GM12878 (cell line): Measurements from ENCODE around the gene CHN2. TPM values are rescaled to one million over a fixed set of nuclear protein-coding genes. Genes with fewer than 3 reads are reported as not detected.

Source experiments
- ATAC-seq: fragments of 200-7000 bp; cut with Tn5 transposase; 3 replicates; pipeline ENCODE4 v1.9.1; 2020; ENCODE audit warnings: mild to moderate bottlenecking, moderate library complexity
- BruUV-seq: library from RNA; stranded (reverse); fragments of 400-500 nt; replicated peaks from 2 replicates; lab custom pipeline; 2021; lab: Mats Ljungman, UMichigan
- CTCF ChIA-PET: fragments of 300-600 bp; sonication (Branson Sonifier 250); formaldehyde crosslinking; extraction: SDS; loops from one replicate; lab custom pipeline; 2021; ENCODE audit warnings: inconsistent platforms; lab: Yijun Ruan, JAX
- POLR2A ChIA-PET: fragments of 350-600 bp; formaldehyde crosslinking; extraction: SDS; loops from one replicate; lab custom pipeline; 2021; ENCODE audit warnings: inconsistent platforms; lab: Charles Lee
- RAD21 ChIA-PET: fragments of 300-600 bp; sonication (Branson Sonifier 250); formaldehyde crosslinking; loops from one replicate; lab custom pipeline; 2023; ENCODE audit warnings: antibody characterized with exemption; ENCODE audit not compliant: unreplicated experiment; lab: Charles Lee
- SMC1A ChIA-PET: fragments of 300-600 bp; sonication (Branson Sonifier 250); formaldehyde crosslinking; loops from one replicate; lab custom pipeline; 2023; ENCODE audit not compliant: unreplicated experiment, uncharacterized antibody; lab: Charles Lee
- DNase-seq: peaks from one replicate; pipeline ENCODE4 v3.0.0-alpha.2; 2011; ENCODE audit warnings: low read depth, low spot score
- FAIRE-seq: peaks from 3 replicates; lab custom pipeline; 2011; peaks lifted over from hg19 to GRCh38; lab: Jason Lieb, UNC
- H2AFZ ChIP-seq: 2 replicates; pipeline ENCODE4 v1.6.0; 2011; ENCODE audit warnings: low read depth, low read length, control low read depth; ENCODE audit not compliant: control insufficient read depth
- H3K27ac ChIP-seq: 2 replicates; pipeline ENCODE4 v1.5.1; 2011; ENCODE audit warnings: control low read depth; ENCODE audit not compliant: control insufficient read depth, insufficient read depth
- H3K27me3 ChIP-seq, 2 experiments: replicated peaks in 1 of 2; 2 replicates each; pipeline versions ENCODE4 v1.6.0 to v1.6.1; 2011; ENCODE audit warnings: low read length in 1 of 2; ENCODE audit not compliant: control insufficient read depth in 2 of 2, insufficient read depth in 2 of 2
- H3K36me3 ChIP-seq, 2 experiments: 2 replicates each; pipeline ENCODE4 v1.5.1; 2011; ENCODE audit warnings: low read length in 1 of 2; ENCODE audit not compliant: control insufficient read depth in 2 of 2, insufficient read depth in 2 of 2
- H3K4me1 ChIP-seq: 2 replicates; pipeline ENCODE4 v1.6.1; 2011; ENCODE audit warnings: mild to moderate bottlenecking, low read length, moderate library complexity, mixed read lengths; ENCODE audit not compliant: control insufficient read depth, insufficient read depth
- H3K4me2 ChIP-seq: 2 replicates; pipeline ENCODE4 v1.6.0; 2011; ENCODE audit warnings: control low read depth; ENCODE audit not compliant: control insufficient read depth, insufficient read depth
- H3K4me3 ChIP-seq: fragments of 200-600 bp; sonication (generic); 2 replicates; pipeline ENCODE4 v1.5.1; 2016
- H3K79me2 ChIP-seq: 2 replicates; pipeline ENCODE4 v1.6.0; 2011; ENCODE audit warnings: low read length; ENCODE audit not compliant: control insufficient read depth, insufficient read depth
- H3K9ac ChIP-seq: 2 replicates; pipeline ENCODE4 v1.8.0; 2011; ENCODE audit warnings: low read length, control low read depth, mixed read lengths; ENCODE audit not compliant: control insufficient read depth, insufficient read depth
- H3K9me3 ChIP-seq: replicated peaks from 3 replicates; pipeline ENCODE4 v1.5.1; 2011; ENCODE audit warnings: mild to moderate bottlenecking, low read length; ENCODE audit not compliant: control insufficient read depth, insufficient read depth
- H4K20me1 ChIP-seq: 2 replicates; pipeline ENCODE4 v1.6.0; 2011; ENCODE audit not compliant: control insufficient read depth, insufficient read depth
- CEBPB ChIP-seq, 2 experiments: fragments of 150-350 bp in 1 of 2; IDR thresholded peaks; 2 replicates each; pipeline ENCODE4 v1.6.1; 2012 to 2014; ENCODE audit warnings: low read depth in 2 of 2, low read length in 2 of 2, borderline replicate concordance in 1 of 2, inconsistent platforms in 1 of 2
- CHD2 ChIP-seq: IDR thresholded peaks from 2 replicates; pipeline ENCODE4 v1.6.1; 2011; ENCODE audit warnings: low read depth, low read length, improper control_type of control experiment, borderline replicate concordance
- CUX1 ChIP-seq: IDR thresholded peaks from 2 replicates; pipeline ENCODE4 v1.6.1; 2012; ENCODE audit warnings: improper control_type of control experiment, low read depth, low read length; ENCODE audit not compliant: insufficient replicate concordance
- ELK1 ChIP-seq: IDR thresholded peaks from 2 replicates; pipeline ENCODE4 v1.6.1; 2012; ENCODE audit warnings: low read depth, low read length, improper control_type of control experiment
- HDAC2 ChIP-seq: fragments of 200-600 bp; sonication (generic); IDR thresholded peaks from 2 replicates; pipeline ENCODE4 v1.6.1; 2017
- HDGF ChIP-seq: fragments of 450-650 bp; IDR thresholded peaks from 2 replicates; pipeline ENCODE4 v1.6.1; 2016; ENCODE audit warnings: antibody characterized with exemption
- IRF4 ChIP-seq: IDR thresholded peaks from 2 replicates; pipeline ENCODE4 v1.6.1; 2011; ENCODE audit warnings: low read depth, low read length
- MEF2B ChIP-seq: fragments of 450-650 bp; IDR thresholded peaks from 2 replicates; pipeline ENCODE4 v1.6.1; 2018; ENCODE audit warnings: mild to moderate bottlenecking, moderate library complexity; ENCODE audit not compliant: partially characterized antibody, poor library complexity, severe bottlenecking
- RELA ChIP-seq: fragments of 450-650 bp; IDR thresholded peaks from 2 replicates; pipeline ENCODE4 v1.8.0; 2014; ENCODE audit warnings: borderline replicate concordance; ENCODE audit not compliant: partially characterized antibody
- SMAD5 ChIP-seq: IDR thresholded peaks from 2 replicates; pipeline ENCODE4 v1.6.1; 2016; ENCODE audit warnings: antibody characterized with exemption, low read depth
- SRF ChIP-seq, 2 experiments: IDR thresholded peaks; 2 replicates each; pipeline ENCODE4 v1.6.1; 2011; ENCODE audit warnings: low read depth in 2 of 2, low read length in 2 of 2, mild to moderate bottlenecking in 1 of 2, moderate library complexity in 1 of 2
- ZBED1 ChIP-seq: IDR thresholded peaks from 2 replicates; pipeline ENCODE4 v1.6.1; 2016; ENCODE audit warnings: borderline replicate concordance
- ZBTB4 ChIP-seq: fragments of 450-650 bp; formaldehyde crosslinking; IDR thresholded peaks from 2 replicates; pipeline ENCODE4 v1.4.0; 2022; ENCODE audit warnings: mild to moderate bottlenecking, moderate library complexity
- ZNF207 ChIP-seq: fragments of 450-650 bp; IDR thresholded peaks from 2 replicates; pipeline ENCODE4 v1.6.1; 2014; ENCODE audit warnings: antibody characterized with exemption, mild to moderate bottlenecking, borderline replicate concordance
- ZNF622 ChIP-seq: fragments of 450-650 bp; IDR thresholded peaks from 2 replicates; pipeline ENCODE4 v1.6.1; 2017; ENCODE audit warnings: mild to moderate bottlenecking, inconsistent platforms
- WGBS: methylation state at CpG from one replicate; pipeline ENCODE4 v1.1.6; 2016; ENCODE audit warnings: low lambda C conversion rate; ENCODE audit not compliant: insufficient replicate concordance, insufficient coverage; ENCODE audit errors: missing lambda C conversion rate; 5-methylcytosine and 5-hydroxymethylcytosine counted together
- in situ Hi-C: fragments of 300-500 bp; cut with MboI; formaldehyde crosslinking; loops from 9 replicates; pipeline ENCODE4 v1.14.3; 2018; ENCODE audit warnings: mixed read lengths
- intact Hi-C: fragments of 100-400 bp; cut with micrococcal nuclease; formaldehyde crosslinking; loops from one replicate; pipeline ENCODE4 v1.14.2; 2022; ENCODE audit not compliant: unreplicated experiment
- polyA plus RNA-seq, 11 experiments: library from polyadenylated mRNA; depleted of rRNA in 4 of 11; unstranded in 6 of 11; stranded (reverse) in 5 of 11; fragments of >200 nt; fragmentation: Nextera tagmentation in 4 of 11; fragmentation: Illumina TruSeq in 1 of 11; extraction: Ambion mirVana in 4 of 11; extraction: Trizol in 1 of 11; gene quantifications; 1 replicate in 1 of 11; 2 replicates in 10 of 11; pipeline versions ENCODE4 v1.2.1 to v1.2.3, GENCODE V29; 2011 to 2016; ENCODE audit warnings: inconsistent platforms in 2 of 11, missing spikeins in 2 of 11, low read depth in 1 of 11
- total RNA-seq, 4 experiments: library from RNA; depleted of rRNA in 3 of 4; stranded (reverse); fragments of >200 nt in 3 of 4; fragmentation: Illumina TruSeq in 1 of 4; extraction: Trizol in 1 of 4; gene quantifications; 2 replicates each; pipeline versions ENCODE4 v1.2.1 to v1.2.3, GENCODE V29; 2013 to 2021

Gene CHN2
- total and polyA plus RNA-seq, 10 of the 15 experiments (the other 5 are each of a cell fraction or from before 2014, with no cell fraction given): 0.11 to 3.8 (median 0.37) TPM; not detected in 2

- TF ChIP-seq ELK1 (no peak), MEF2B (no peak), CUX1 (no peak)
These were observed 299.8 kb downstream of the CHN2 start (continued) for GRCh38 chr7:29494350-29494749.

GRCh38 chr7:29495653-29496052, 301.1 kb downstream of the CHN2 start:
- RAD21 ChIA-PET: no interaction called here
- POLR2A ChIA-PET: no interaction called here
- Histone ChIP-seq H3K9ac (no peak overlapping the region), H3K4me3 (no peak overlapping the region), H4K20me1 (no peaks in the 10 kb centered on the region), H3K27ac (no peak overlapping the region), H3K27me3 (no peaks in the 10 kb centered on the region), H2AFZ (no peak overlapping the region), H3K36me3 (no peaks in the 10 kb centered on the region), H3K9me3 (no peaks in the 10 kb centered on the region), H3K79me2 (no peaks in the 10 kb centered on the region), H3K4me1 (no peaks in the 10 kb centered on the region), H3K4me2 (no peak overlapping the region)
- in situ Hi-C loops (no loop called here), intact Hi-C loops (no loop called here)
- SMC1A ChIA-PET: no interaction called here
- WGBS: 33% methylated on average over 7 of the region's 7 CpGs
- no peak for DNase-seq
- BruUV-seq: no TSS peak
- no peak for FAIRE-seq
- CTCF ChIA-PET: no interaction called here
- ATAC-seq: no peak
- TF ChIP-seq HDGF (no peak), CHD2 (no peak), HDAC2 (no peak), IRF4 (no peak), CEBPB (IDR thresholded peaks at IDR 0.05; ENCODE audit: borderline replicate concordance in 1 of 2, low read depth in 2 of 2, low read length in 2 of 2) (no peak), SRF (IDR thresholded peaks at IDR 0.05; ENCODE audit: low read depth in 2 of 2, low read length in 2 of 2) (no peak), ZBTB4 (CRISPR knock-in tag) (no peak), ZNF207 (no peak), SMAD5 (no peak), ZNF622 (no peak), ZBED1 (no peak), RELA (no peak)
